Mesothelial cell of epicardium (in vitro differentiated cells): ENCODE results near the gene AQR. TPM values are rescaled to one million over a fixed set of nuclear protein-coding genes. Genes with fewer than 3 reads are reported as not detected.

Experiments
- DNase-seq, 2 experiments: peaks; one replicate each; pipeline ENCODE4 v3.0.0; 2021; ENCODE audit warnings: low spot score in 2 of 2; ENCODE audit not compliant: unreplicated experiment in 2 of 2
- H3K27ac Mint-ChIP-seq: 2 replicates; pipeline ENCODE4 v1.8.0; 2021; ENCODE audit warnings: mixed read lengths
- H3K27me3 Mint-ChIP-seq: 2 replicates; pipeline ENCODE4 v1.8.0; 2021; ENCODE audit warnings: low read depth, mixed read lengths
- H3K36me3 Mint-ChIP-seq: 2 replicates; pipeline ENCODE4 v1.8.0; 2021; ENCODE audit warnings: mixed read lengths
- H3K4me1 Mint-ChIP-seq: 2 replicates; pipeline ENCODE4 v1.8.0; 2021; ENCODE audit warnings: mixed read lengths
- H3K4me3 Mint-ChIP-seq: 2 replicates; pipeline ENCODE4 v1.8.0; 2021; ENCODE audit warnings: mild to moderate bottlenecking, moderate library complexity, mixed read lengths
- H3K9me3 Mint-ChIP-seq: 2 replicates; pipeline ENCODE4 v1.8.0; 2021; ENCODE audit warnings: mixed read lengths
- CTCF ChIP-seq: fragments of 200-600 bp; sonication (generic); IDR thresholded peaks from one replicate; pipeline ENCODE4 v1.5.0; 2021; ENCODE audit warnings: antibody characterized with exemption; ENCODE audit not compliant: unreplicated experiment
- total RNA-seq: library from RNA; stranded (reverse); gene quantifications from 3 replicates; pipeline ENCODE4 v1.2.1, GENCODE V29; 2021

Gene AQR
- total RNA-seq = 38.5 to 46.2 TPM (median 41.7 TPM) in 3 replicates

- peak; percentile 69 to 86 for DNase-seq
- no peaks in the 10 kb centered on the region for H3K27me3 Mint-ChIP-seq
- peak; percentile 47 for TF ChIP-seq CTCF
- H3K36me3 Mint-ChIP-seq = peaks cover 5% of the 10 kb centered on the region
- peak within 1 kb of the TSS; percentile 96 for H3K27ac Mint-ChIP-seq
- H3K4me1 Mint-ChIP-seq = peaks cover 25% of the 10 kb centered on the region
- H3K4me3 Mint-ChIP-seq = peak within 1 kb of the TSS; percentile 96
- H3K9me3 Mint-ChIP-seq = no peaks in the 10 kb centered on the region
Observed at GRCh38 chr15:34969340-34970097, at the start of gene AQR. Gene AQR (minus strand): TSS chr15:34969742. CDS start chr15:34969613, 129 bp downstream.

- H3K27me3 Mint-ChIP-seq = no peaks in the 10 kb centered on the region
- peak overlapping the region; percentile 89 for H3K27ac Mint-ChIP-seq
- no peak for DNase-seq
- H3K4me3 Mint-ChIP-seq = no peak overlapping the region
- H3K36me3 Mint-ChIP-seq = no peaks in the 10 kb centered on the region
- peaks cover 11% of the 10 kb centered on the region for H3K4me1 Mint-ChIP-seq
- peaks cover 4% of the 10 kb centered on the region for H3K9me3 Mint-ChIP-seq
- no peak for TF ChIP-seq CTCF
Observed at GRCh38 chr15:35014241-35014640, 44.7 kb upstream of the AQR start.

GRCh38 chr15:35013370-35013769 is 43.8 kb upstream of the AQR start:
- Mint-ChIP-seq H3K36me3 (no peaks in the 10 kb centered on the region), H3K27me3 (no peaks in the 10 kb centered on the region), H3K9me3 (peaks cover 4% of the 10 kb centered on the region), H3K4me1 (peaks cover 11% of the 10 kb centered on the region), H3K27ac (no peak overlapping the region), H3K4me3 (no peak overlapping the region)
- no peak for TF ChIP-seq CTCF
- no peak for DNase-seq

GRCh38 chr15:35007397-35007796 is 37.9 kb upstream of the AQR start:
- Mint-ChIP-seq H3K36me3 (no peaks in the 10 kb centered on the region), H3K4me3 (no peak overlapping the region), H3K9me3 (no peaks in the 10 kb centered on the region), H3K27me3 (no peaks in the 10 kb centered on the region), H3K27ac (no peak overlapping the region), H3K4me1 (peaks cover 18% of the 10 kb centered on the region)
- no peak for TF ChIP-seq CTCF
- no peak for DNase-seq

GRCh38 chr15:35005933-35006332 is 36.4 kb upstream of the AQR start:
- TF ChIP-seq CTCF = no peak
- no peak for DNase-seq
- no peak overlapping the region for H3K27ac Mint-ChIP-seq
- H3K4me3 Mint-ChIP-seq = no peak overlapping the region
- H3K27me3 Mint-ChIP-seq = no peaks in the 10 kb centered on the region
- no peaks in the 10 kb centered on the region for H3K9me3 Mint-ChIP-seq
- peaks cover 18% of the 10 kb centered on the region for H3K4me1 Mint-ChIP-seq
- no peaks in the 10 kb centered on the region for H3K36me3 Mint-ChIP-seq
